ENCODE measurements around the gene PROSER3. TPM values are rescaled to one million over a fixed set of nuclear protein-coding genes. Genes with fewer than 3 reads are reported as not detected.

Gene PROSER3
- total and polyA plus RNA-seq, 12 donors = 5.5 to 14.7 (median 9.2) TPM

GRCh38 chr19:35775298-35776101 lies 17.5 kb downstream of the PROSER3 start, which contains the start of gene ARHGAP33:
Gene ARHGAP33, plus strand, starts transcription at chr19:35775564. Its CDS starts 95 bp downstream, at chr19:35775659.
- ATAC-seq = peak; percentile 97 to 100 (median 99)
- no peaks in the 10 kb centered on the region for H3K27me3 ChIP-seq
- H3K36me3 ChIP-seq = peaks cover 0 to 30% (median 0%) of the 10 kb centered on the region in 9 donors
- peak within 1 kb of the TSS in 7 of 10 donors; percentile 17 to 75 (median 58) for H3K27ac ChIP-seq
- intact Hi-C loops (cut with DNase I) = loop anchor here in 2 of 10 donors (10.0 kb wide), 1 partner anchor 159 kb away; the partner anchor contains the start of gene LRFN3 (in 2 of the 2)
- peaks cover 0 to 18% (median 7%) of the 10 kb centered on the region in 9 donors for H3K4me1 ChIP-seq
- 0 to 1% methylated on average over 74 to 82 of the region's 82 CpGs for WGBS, 2 donors
- H3K4me3 ChIP-seq = peak within 1 kb of the TSS; percentile 61 to 98 (median 85)
- no peaks in the 10 kb centered on the region for H3K9me3 ChIP-seq
- no peak for TF ChIP-seq CTCF (IDR thresholded peaks at IDR 0.05)
- peak; percentile 99 for DNase-seq

- peak overlapping the region in 1 of 10 donors; percentile 54 for H3K27ac ChIP-seq
- intact Hi-C loops (cut with DNase I) = loop anchor here in 2 of 10 donors (10.0 kb wide), 1 partner anchor 159 kb away; the partner anchor contains the start of gene LRFN3 (in 2 of the 2)
- 58 to 61% methylated on average over 12 to 13 of the region's 13 CpGs for WGBS, 2 donors
Observed at GRCh38 chr19:35776102-35776788, 18.3 kb downstream of the PROSER3 start.

GRCh38 chr19:35777086-35777841 lies 19.3 kb downstream of the PROSER3 start:
- H3K4me1 ChIP-seq = peaks cover 0 to 18% (median 7%) of the 10 kb centered on the region in 9 donors
- no peak for TF ChIP-seq CTCF (IDR thresholded peaks at IDR 0.05)

More at GRCh38 chr19:35776102-35776788, 18.3 kb downstream of the PROSER3 start:
- DNase-seq (no peak), ATAC-seq (no peak)
- H3K4me3 ChIP-seq = peak overlapping the region; percentile 61 to 98 (median 85)
- H3K4me1 ChIP-seq = peaks cover 0 to 18% (median 7%) of the 10 kb centered on the region in 9 donors
- no peaks in the 10 kb centered on the region for H3K9me3 ChIP-seq
- H3K27me3 ChIP-seq = no peaks in the 10 kb centered on the region
- no peak for TF ChIP-seq CTCF (IDR thresholded peaks at IDR 0.05)
- peaks cover 0 to 38% (median 0%) of the 10 kb centered on the region in 9 donors for H3K36me3 ChIP-seq

More at GRCh38 chr19:35777086-35777841, 19.3 kb downstream of the PROSER3 start:
- intact Hi-C loops (cut with DNase I) = loop anchor here in 2 of 10 donors (10.0 kb wide), 1 partner anchor 158 kb away; the partner anchor contains the start of gene LRFN3 (in 2 of the 2)
- Histone ChIP-seq H3K9me3 (no peaks in the 10 kb centered on the region), H3K36me3 (peaks cover 0 to 48% (median 0%) of the 10 kb centered on the region in 9 donors), H3K27ac (no peak overlapping the region), H3K27me3 (no peaks in the 10 kb centered on the region), H3K4me3 (no peak overlapping the region)
- 64 to 74% methylated on average over 19 of the region's 19 CpGs for WGBS, 2 donors
- no peak for DNase-seq
- no peak for ATAC-seq
